ENCODE measurements around the gene KCNJ10.

KCNJ10 gene

DNA sequence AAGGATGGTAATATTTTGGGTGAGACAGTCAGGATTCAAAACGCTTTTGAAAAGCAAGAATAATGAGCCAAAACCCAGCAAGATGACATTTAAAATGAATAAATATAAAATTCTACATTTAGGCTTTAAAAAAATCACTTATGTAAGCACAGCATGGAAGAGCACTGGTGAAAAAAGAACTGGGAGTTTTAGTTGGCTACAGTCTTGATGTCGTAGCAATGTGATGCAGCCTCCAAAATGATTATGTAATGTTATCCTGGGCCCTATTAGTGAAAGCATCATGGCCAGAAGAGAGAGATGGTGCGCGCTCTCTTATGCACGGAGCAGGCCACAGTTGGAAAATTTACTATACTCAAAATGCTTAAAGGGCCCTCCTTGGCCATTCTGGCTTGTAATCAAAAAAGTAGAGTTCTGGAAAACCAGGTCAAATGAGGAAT lies 16.5 kb upstream of the KCNJ10 start:
- DNase-seq (ENCODE audit: low spot score): no peak
- TF ChIP-seq, protein P1, sequence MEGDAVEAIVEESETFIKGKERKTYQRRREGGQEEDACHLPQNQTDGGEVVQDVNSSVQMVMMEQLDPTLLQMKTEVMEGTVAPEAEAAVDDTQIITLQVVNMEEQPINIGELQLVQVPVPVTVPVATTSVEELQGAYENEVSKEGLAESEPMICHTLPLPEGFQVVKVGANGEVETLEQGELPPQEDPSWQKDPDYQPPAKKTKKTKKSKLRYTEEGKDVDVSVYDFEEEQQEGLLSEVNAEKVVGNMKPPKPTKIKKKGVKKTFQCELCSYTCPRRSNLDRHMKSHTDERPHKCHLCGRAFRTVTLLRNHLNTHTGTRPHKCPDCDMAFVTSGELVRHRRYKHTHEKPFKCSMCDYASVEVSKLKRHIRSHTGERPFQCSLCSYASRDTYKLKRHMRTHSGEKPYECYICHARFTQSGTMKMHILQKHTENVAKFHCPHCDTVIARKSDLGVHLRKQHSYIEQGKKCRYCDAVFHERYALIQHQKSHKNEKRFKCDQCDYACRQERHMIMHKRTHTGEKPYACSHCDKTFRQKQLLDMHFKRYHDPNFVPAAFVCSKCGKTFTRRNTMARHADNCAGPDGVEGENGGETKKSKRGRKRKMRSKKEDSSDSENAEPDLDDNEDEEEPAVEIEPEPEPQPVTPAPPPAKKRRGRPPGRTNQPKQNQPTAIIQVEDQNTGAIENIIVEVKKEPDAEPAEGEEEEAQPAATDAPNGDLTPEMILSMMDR (IDR thresholded peaks at IDR 0.05; ENCODE audit: extremely low read depth, missing control alignments): no peak

DNA sequence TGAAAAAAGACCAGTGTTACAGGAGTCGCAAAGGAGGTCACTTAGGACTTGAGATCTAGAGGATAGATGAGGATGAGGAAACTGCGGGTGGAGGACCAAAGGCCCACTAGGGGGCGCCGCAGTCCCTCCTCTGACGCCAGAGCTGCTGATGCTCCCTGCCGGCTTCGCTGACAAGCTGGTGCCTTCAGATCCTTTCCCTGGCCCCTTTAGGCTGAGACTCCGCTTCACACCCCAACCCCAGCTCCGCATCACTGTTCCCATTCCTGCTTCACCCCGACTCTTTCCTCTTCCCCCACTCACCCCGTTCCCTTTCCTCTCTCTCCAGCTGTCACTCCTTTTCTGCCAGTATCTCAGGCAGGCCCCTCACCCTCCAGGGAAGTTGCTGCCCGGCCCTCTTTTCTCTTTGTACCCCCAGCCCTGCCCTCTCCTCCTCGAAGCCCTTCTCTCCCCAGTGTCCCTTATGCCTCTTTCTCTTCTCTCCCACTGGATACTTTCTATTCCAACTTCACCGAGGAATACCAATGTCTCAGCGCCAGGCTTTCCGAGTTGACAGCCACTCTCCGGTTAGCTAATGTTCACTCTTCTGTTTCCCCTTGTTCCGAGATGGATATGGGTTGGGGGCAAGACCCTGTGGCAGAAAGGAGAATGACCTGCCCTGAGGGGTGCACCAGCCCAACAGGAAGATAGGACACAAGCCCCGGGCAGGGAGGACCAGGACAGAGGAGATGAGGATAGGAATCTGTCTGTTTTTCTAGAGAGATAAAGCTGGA lies 15.9 kb upstream of the KCNJ10 start:
- TF ChIP-seq, protein P1 (IDR thresholded peaks at IDR 0.05; ENCODE audit: extremely low read depth, missing control alignments): peak; percentile 69
- DNase-seq (ENCODE audit: low spot score): peak; percentile 92

DNA sequence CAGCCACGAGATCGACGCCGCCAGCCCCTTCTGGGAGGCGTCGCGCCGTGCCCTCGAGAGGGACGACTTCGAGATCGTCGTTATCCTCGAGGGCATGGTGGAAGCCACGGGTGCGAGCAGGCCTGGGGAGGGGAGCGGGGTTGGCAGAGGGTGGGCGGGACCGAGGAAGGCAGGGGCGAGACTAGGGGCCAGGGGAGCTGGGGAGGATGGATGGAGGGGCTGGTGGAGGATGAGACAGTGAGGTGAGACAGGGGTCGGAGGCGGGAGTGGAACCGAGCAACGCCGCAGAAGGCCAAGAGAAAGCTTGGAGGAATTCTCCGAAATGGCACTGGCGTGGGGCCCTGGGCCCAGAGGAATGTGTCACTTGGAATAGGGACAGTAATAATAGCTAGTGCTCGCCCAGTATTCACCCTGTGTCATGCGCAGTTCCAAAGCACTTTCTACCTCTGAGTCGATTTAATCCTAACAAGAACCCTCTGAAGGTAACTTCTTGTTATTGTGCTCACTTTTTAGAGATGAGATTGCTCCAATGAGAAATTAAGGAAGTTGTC lies 14.9 kb upstream of the KCNJ10 start:
- TF ChIP-seq, protein P1 (IDR thresholded peaks at IDR 0.05; ENCODE audit: extremely low read depth, missing control alignments): no peak
- DNase-seq (ENCODE audit: low spot score): no peak

DNA sequence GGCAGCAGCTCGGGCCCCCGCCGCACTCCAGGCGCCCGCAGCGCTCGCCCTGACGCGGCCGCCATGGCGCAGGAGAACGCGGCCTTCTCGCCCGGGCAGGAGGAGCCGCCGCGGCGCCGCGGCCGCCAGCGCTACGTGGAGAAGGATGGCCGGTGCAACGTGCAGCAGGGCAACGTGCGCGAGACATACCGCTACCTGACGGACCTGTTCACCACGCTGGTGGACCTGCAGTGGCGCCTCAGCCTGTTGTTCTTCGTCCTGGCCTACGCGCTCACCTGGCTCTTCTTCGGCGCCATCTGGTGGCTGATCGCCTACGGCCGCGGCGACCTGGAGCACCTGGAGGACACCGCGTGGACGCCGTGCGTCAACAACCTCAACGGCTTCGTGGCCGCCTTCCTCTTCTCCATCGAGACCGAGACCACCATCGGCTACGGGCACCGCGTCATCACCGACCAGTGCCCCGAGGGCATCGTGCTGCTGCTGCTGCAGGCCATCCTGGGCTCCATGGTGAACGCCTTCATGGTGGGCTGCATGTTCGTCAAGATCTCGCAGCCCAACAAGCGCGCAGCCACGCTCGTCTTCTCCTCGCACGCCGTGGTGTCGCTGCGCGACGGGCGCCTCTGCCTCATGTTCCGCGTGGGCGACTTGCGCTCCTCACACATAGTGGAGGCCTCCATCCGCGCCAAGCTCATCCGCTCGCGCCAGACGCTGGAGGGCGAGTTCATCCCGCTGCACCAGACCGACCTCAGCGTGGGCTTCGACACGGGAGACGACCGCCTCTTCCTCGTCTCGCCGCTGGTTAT lies 14.2 kb upstream of the KCNJ10 start:
- TF ChIP-seq, protein P1 (IDR thresholded peaks at IDR 0.05; ENCODE audit: extremely low read depth, missing control alignments): peak; percentile 96
- peak; percentile 91 for DNase-seq (ENCODE audit: low spot score)

DNA sequence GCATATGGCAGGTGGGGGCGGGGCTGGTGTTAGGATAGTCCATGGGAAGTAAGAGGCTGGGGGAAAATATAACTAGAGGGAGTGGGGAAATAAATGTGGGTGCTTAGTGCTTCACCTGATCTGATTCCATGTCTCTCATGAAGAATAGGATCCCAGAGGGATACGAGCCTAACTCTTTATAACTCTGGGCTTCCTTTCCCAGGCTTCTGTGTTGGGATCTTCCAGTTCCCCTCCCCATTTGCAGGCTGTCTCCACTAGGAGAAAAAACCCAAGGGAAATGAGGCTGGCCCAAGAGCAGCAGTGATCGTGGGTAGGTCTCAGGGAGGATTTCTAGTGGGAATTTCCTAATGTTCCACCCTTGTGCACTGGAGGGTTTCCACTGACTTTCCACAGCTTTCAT lies 13.0 kb upstream of the KCNJ10 start:
- TF ChIP-seq, protein P1 (IDR thresholded peaks at IDR 0.05; ENCODE audit: extremely low read depth, missing control alignments): no peak
- no peak for DNase-seq (ENCODE audit: low spot score)

DNA sequence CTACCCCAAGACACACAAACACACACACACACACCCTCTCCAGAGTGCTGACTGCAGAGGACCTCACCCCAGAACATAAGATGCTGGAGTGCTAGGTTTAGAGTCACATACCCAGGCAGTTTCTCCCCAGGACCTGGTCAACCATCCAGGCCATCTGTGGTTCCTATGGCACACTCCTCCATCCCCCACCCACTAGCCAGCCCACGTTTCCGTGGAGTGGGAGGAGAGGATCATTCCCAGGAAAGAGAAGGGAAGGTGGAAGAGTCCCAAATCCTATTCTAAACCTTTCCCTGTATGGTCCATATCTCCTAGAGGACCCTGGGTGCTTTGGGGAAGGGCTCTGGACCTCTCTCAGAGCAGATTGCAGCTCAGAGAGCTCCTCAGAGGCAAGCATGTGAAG lies 12.5 kb upstream of the KCNJ10 start:
- TF ChIP-seq, protein P1 (IDR thresholded peaks at IDR 0.05; ENCODE audit: extremely low read depth, missing control alignments): no peak
- DNase-seq (ENCODE audit: low spot score): no peak
